ENCODE data around the gene SLC25A23. TPM values are rescaled to one million over a fixed set of nuclear protein-coding genes. Genes with fewer than 3 reads are reported as not detected.

The SLC25A23 gene
- total and polyA plus RNA-seq, 10 donors: 7.5 to 39.6 (median 18.5) TPM

GRCh38 chr19:6458695-6459261 is 814 bp downstream of the SLC25A23 start:
- H3K4me3 ChIP-seq: peak overlapping the region; percentile 38 to 84 (median 74)
- peak overlapping the region in 4 of 8 donors; percentile 85 to 90 (median 86) for H3K27ac ChIP-seq
- no peak for TF ChIP-seq POLR2AphosphoS5 (IDR thresholded peaks at IDR 0.05)
- no peak for TF ChIP-seq CTCF (IDR thresholded peaks at IDR 0.05 in 8 of 11, conservative IDR thresholded peaks at IDR 0.05 in 3 of 11)
- no peak for TF ChIP-seq POLR2A (IDR thresholded peaks at IDR 0.05)

GRCh38 chr19:6457958-6458694 is 1.5 kb downstream of the SLC25A23 start:
- peaks cover 6 to 33% (median 27%) of the 10 kb centered on the region in 6 donors for H3K4me1 ChIP-seq
- peaks cover 0 to 12% (median 0%) of the 10 kb centered on the region in 7 donors for H3K27me3 ChIP-seq (replicated peaks in 1 of 7)
- intact Hi-C loops (cut with DNase I; ENCODE audit: low total_unique reads): no loop called here
- peak overlapping the region in 3 of 8 donors; percentile 1 to 90 (median 86) for H3K27ac ChIP-seq
- peak overlapping the region in 4 of 8 donors; percentile 72 to 83 (median 78) for H3K4me3 ChIP-seq
- 73 to 82% (median 82%) methylated on average over 15 to 17 of the region's 17 CpGs for WGBS, 5 donors
- H3K36me3 ChIP-seq: peaks cover 3 to 33% (median 18%) of the 10 kb centered on the region in 6 donors
- H3K9me3 ChIP-seq: peaks cover 5 to 27% (median 22%) of the 10 kb centered on the region in 8 donors
- DNase-seq: no peak
- TF ChIP-seq POLR2A (IDR thresholded peaks at IDR 0.05) (no peak), POLR2AphosphoS5 (IDR thresholded peaks at IDR 0.05) (no peak), CTCF (IDR thresholded peaks at IDR 0.05 in 8 of 11, conservative IDR thresholded peaks at IDR 0.05 in 3 of 11) (no peak)

More at GRCh38 chr19:6458695-6459261, 814 bp downstream of the SLC25A23 start:
- DNase-seq: no peak
- Histone ChIP-seq H3K9me3 (peaks cover 4 to 20% (median 16%) of the 10 kb centered on the region in 8 donors), H3K27me3 (replicated peaks in 1 of 7) (peaks cover 0 to 19% (median 4%) of the 10 kb centered on the region in 7 donors), H3K4me1 (peaks cover 6 to 35% (median 29%) of the 10 kb centered on the region in 6 donors), H3K36me3 (peaks cover 3 to 27% (median 14%) of the 10 kb centered on the region in 6 donors)
- intact Hi-C loops (cut with DNase I; ENCODE audit: low total_unique reads): no loop called here
- 37 to 61% (median 52%) methylated on average over 13 to 16 of the region's 16 CpGs for WGBS, 5 donors

GRCh38 chr19:6455924-6456323 is 3.7 kb downstream of the SLC25A23 start:
- intact Hi-C loops (cut with DNase I; ENCODE audit: low total_unique reads): no loop called here
- no peak overlapping the region for H3K4me3 ChIP-seq
- peaks cover 5 to 30% (median 22%) of the 10 kb centered on the region in 8 donors for H3K9me3 ChIP-seq
- 90 to 97% (median 93%) methylated on average over 14 to 15 of the region's 15 CpGs for WGBS, 5 donors
- TF ChIP-seq POLR2A (IDR thresholded peaks at IDR 0.05): no peak
- TF ChIP-seq CTCF (IDR thresholded peaks at IDR 0.05 in 8 of 11, conservative IDR thresholded peaks at IDR 0.05 in 3 of 11): no peak
- TF ChIP-seq POLR2AphosphoS5 (IDR thresholded peaks at IDR 0.05): no peak
- no peak for DNase-seq
- no peak overlapping the region for H3K27ac ChIP-seq
- H3K36me3 ChIP-seq: peaks cover 3 to 43% (median 18%) of the 10 kb centered on the region in 6 donors
- peaks cover 6 to 32% (median 27%) of the 10 kb centered on the region in 6 donors for H3K4me1 ChIP-seq
- peaks cover 0 to 11% (median 0%) of the 10 kb centered on the region in 7 donors for H3K27me3 ChIP-seq (replicated peaks in 1 of 7)

All from spleen (tissue), 11 donors.